ENCODE measurements around the gene ADSS1.
A peak's percentile ranks its signal among the peaks of the same experiment; 100 is the strongest.

Gene ADSS1

GRCh38 chr14:104700225-104700651, 23.8 kb upstream of the ADSS1 start:
- DNase-seq (ENCODE audit: low spot score), result no peak

- no peak for DNase-seq (ENCODE audit: low spot score)
Measured at GRCh38 chr14:104700747-104701217, 23.2 kb upstream of the ADSS1 start.

DNA sequence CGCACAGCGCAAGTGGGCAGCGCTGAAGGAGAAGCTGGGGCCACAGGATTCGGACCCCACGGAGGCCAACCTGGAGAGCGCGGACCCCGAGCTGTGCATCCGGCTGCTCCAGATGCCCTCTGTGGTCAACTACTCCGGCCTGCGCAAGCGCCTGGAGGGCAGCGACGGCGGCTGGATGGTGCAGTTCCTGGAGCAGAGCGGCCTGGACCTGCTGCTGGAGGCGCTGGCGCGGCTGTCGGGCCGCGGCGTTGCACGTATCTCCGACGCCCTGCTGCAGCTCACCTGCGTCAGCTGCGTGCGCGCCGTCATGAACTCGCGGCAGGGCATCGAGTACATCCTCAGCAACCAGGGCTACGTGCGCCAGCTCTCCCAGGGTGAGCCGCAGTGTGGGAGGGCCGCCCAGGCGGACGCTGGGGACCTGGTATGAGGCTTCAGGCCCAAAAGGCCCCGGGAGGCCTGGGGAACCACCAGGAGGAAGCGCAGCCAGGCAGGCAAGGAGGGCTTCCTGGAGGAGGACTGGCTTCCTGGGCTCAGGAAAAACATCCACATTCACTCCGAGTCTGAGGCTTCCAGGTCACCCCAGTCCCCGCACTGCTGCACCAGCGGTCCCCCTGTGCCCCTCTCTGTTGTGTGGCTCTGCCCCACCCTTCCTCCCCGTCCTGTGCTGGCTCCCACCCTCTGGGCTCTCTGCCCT, 22.5 kb upstream of the ADSS1 start:
- DNase-seq (ENCODE audit: low spot score), result no peak

GRCh38 chr14:104702106-104702505, 21.9 kb upstream of the ADSS1 start:
- no peak for DNase-seq (ENCODE audit: low spot score)

DNA sequence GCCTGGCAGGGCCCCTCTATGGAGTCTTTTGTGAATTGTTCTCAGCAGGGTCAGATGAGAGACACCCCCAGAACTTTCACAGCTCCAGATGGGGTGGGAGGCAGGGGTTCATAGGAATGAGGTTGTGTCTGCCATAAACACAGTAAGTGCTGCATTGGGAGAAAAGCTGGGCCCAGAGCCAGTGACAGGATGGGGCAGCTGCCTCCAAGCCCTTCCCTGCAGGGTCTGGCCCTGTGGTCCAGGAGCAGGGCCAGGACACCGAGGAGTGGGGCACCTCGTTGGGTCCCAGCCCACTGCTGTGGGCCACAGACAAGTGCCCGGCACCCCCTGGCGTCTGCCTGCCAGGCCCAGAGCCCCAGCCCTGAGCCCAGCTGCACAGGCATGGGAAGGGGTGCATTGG, 21.4 kb upstream of the ADSS1 start:
- no peak for DNase-seq (ENCODE audit: low spot score)

DNA sequence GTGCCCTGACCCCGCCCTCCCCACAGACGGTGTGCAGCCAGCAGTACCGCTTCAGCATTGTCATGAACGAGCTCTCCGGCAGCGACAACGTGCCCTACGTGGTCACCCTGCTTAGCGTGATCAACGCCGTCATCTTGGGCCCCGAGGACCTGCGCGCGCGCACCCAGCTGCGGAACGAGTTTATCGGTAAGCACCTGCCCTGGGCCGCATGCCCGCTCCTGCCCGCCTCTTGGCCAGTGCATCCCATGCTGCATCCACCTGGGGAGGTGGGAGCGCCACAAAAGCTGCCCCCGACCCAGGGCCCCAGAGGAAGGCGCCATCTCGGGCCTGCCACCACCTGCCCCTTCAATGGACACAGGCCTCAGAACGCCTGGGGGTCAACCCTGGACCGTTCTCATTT, 20.8 kb upstream of the ADSS1 start:
- DNase-seq (ENCODE audit: low spot score), result no peak

- DNase-seq (ENCODE audit: low spot score), result no peak
Measured at GRCh38 chr14:104704252-104704651, 19.8 kb upstream of the ADSS1 start.

DNA sequence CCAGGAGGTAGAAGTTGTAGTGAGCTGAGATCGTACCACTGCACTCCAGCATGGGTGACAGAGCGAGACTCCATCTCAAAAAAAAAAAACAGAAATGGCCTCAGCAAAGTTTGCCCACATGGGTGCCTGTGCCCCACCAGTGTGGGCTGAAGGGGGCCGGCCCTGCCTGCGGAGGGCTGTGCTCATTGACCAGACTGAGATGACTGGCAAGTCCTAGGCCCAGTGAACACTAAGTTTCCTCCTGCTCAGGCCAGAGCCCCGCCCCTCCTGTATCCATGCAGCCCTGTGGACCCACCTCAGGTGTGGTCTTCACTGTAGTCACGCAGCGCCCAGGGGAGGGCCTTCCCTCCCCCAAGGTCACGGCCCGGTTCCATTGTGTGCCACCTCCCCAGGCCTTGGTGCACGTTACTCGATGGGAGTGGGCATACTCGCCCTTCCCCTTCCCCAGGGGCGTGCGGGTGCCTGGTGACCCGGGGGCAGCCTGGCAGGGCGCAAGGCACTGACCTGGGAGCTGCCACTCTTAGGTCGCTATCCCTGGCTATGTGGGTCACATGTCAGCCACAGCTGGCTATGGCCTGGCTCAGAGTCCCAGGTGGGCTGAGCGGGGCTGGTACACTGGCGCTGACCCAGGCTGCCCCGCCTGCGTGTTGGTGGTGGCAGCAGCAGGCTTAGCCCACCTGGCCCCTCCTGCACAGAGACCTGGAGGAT, 18.5 kb upstream of the ADSS1 start:
- no peak for DNase-seq (ENCODE audit: low spot score)

DNA sequence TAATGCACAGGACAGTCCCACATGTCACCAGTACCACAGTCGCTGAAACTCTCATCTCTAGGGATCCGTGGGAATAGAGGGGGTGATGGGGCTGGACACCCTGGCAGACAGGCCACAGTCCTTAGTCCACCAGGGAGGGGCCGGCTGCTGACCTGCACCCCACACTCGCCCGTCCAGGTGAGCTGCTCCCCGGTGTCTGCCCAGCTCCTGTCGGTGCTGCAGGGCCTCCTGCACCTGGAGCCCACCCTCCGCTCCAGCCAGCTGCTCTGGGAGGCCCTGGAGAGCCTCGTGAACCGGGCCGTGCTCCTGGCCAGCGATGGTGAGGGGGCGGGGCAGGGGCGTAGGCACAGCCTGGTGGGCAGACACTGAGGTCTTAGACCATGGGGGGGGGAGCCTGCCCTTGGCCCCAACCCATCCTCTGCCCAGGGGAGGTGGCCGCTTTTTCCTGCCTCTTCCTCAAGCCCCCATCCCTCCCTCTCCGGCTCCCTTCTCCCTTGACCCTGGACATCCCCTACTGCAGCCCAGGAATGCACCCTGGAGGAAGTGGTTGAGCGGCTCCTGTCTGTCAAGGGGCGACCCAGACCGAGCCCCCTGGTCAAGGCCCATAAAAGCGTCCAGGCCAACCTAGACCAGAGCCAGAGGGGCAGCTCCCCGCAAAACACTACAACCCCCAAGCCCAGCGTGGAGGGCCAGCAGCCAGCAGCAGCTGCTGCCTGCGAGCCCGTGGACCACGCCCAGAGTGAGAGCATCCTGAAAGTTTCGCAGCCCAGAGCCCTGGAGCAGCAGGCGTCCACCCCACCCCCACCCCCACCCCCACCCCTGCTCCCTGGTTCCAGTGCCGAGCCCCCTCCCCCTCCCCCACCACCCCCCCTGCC, 17.1 kb upstream of the ADSS1 start:
- no peak for DNase-seq (ENCODE audit: low spot score)

DNA sequence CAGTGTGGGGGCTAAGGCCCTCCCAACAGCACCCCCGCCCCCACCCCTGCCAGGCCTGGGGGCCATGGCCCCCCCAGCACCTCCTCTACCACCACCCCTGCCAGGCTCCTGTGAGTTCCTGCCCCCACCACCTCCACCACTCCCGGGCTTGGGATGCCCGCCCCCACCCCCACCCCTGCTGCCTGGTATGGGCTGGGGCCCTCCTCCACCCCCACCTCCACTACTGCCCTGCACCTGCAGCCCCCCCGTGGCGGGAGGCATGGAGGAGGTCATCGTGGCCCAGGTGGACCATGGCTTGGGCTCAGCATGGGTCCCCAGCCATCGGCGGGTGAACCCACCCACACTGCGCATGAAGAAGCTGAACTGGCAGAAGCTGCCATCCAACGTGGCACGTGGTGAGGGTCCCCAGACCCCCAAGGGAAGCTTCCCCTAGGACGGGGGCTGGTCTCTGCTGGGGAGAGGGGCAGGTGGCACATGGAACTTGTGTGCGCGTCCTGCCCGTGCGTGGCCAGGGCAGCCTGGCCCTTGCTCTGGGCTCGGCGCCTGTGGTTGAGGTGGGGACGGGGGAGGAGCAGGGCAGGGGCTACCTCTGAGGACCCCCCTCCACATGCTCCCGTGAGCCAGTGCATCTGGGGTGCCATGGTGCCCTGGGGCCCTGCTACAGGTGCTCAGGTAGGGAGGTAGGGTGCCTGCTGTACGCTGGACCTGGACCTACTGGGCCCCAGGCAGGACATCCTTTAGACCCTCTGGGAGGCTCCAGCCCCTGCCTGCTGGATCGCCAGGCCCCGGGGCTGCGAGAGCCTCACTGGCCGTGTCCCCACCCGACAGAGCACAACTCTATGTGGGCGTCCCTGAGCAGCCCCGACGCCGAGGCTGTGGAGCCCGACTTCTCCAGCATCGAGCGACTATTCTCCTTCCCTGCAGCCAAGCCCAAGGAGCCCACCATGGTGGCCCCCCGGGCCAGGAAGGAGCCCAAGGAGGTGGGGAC, 16.1 kb upstream of the ADSS1 start:
- no peak for DNase-seq (ENCODE audit: low spot score)

- peak; percentile 75 for DNase-seq (ENCODE audit: low spot score)
Measured at GRCh38 chr14:104708606-104709268, 15.3 kb upstream of the ADSS1 start.

DNA sequence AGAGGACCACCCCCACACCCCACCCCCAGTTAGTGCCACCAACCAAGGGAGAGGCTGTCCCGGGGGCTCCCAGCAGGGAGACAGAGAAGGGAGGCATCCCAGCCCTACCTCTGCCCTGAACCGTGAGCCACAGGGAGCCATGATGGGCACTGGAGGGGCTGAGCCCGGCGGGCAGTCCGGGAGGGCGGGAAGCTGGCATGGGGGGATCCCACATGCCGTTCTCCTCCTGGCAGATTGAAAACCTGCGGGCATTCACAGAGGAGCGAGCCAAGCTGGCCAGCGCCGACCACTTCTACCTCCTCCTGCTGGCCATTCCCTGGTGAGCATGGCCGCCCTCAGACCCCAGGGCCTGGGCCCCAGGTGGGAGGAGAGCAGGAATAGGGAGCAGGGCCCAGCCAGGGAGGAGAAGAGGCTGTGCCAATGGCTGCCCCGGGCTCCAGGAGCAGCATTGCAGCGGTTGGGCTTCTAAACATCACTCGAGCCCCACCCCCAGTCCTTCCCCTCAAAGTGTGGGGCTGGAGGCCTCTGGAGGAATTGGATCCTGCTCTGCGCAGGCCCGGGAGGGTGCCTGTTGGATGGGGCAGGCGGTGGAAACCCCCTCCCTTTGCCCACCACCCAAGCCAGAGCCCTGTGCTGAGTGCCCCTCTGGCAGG, 14.5 kb upstream of the ADSS1 start:
- DNase-seq (ENCODE audit: low spot score), result no peak

DNA sequence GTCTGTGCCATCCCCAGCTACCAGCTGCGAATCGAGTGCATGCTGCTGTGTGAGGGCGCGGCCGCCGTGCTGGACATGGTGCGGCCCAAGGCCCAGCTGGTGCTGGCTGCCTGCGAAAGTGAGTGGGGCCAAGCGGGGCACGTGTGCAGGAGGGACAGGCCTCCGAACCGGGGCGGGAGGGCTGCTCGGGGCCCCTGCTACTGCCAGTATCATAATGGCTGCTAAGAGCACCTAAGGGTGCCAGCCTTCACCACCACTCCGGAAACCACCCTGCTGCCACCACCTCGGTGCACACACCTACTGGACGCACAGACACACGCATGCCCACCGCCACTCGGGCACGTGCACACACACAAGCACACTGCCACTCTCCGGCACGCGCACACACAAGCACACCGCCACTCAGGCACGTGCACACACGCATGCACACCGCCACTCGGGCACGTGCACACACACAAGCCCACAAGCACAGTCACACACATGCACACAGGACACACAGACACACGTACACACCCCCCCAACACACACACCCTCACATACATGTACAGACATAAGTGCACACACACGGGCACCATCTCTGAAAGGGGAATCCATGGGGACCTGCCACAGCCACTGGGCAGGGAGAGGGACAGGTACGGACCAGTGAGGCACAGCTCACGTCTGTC, 13.8 kb upstream of the ADSS1 start:
- no peak for DNase-seq (ENCODE audit: low spot score)

GRCh38 chr14:104712881-104713734, 10.9 kb upstream of the ADSS1 start:
- DNase-seq (ENCODE audit: low spot score), result no peak

GRCh38 chr14:104714066-104714465, 10.0 kb upstream of the ADSS1 start:
- no peak for DNase-seq (ENCODE audit: low spot score)

DNA sequence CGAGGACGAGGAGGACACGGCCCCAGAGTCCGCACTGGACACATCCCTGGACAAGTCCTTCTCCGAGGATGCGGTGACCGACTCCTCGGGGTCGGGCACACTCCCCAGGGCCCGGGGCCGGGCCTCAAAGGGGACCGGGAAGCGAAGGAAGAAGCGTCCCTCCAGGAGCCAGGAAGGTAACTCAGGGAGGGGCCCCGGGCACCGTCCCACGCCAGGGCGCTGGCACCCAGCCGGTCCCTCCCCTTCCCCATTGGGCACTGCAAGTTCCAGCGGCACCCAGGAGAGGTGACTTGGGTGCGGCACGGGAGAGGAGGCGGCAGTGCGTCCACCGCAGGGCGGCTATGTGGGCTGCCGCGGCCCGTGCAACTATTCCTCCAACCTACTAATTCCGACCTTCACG, 9.3 kb upstream of the ADSS1 start:
- no peak for DNase-seq (ENCODE audit: low spot score)

- DNase-seq (ENCODE audit: low spot score), result no peak
Measured at GRCh38 chr14:104715416-104715815, 8.6 kb upstream of the ADSS1 start.

DNA sequence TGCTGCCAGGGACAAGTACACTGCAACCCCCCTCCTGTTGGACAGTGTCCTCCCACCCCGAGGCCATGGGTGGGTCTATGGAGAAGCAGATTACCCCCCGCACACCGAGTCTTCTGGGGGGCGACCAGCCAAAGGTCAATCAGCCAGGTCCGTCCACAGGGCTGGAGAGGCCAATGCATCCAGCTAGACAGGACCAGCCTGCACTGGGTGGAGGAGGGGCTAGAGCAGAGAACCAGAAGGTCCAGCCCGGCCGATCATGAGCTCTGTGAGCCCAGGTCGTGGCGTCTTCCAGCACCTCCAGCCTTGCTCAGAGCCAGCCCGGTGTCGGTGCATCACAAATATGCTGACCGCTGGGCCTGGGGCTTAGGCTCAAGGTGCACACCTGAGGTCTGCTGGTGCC, 8.2 kb upstream of the ADSS1 start:
- no peak for DNase-seq (ENCODE audit: low spot score)

- DNase-seq (ENCODE audit: low spot score), result no peak
Measured at GRCh38 chr14:104717137-104717536, 6.9 kb upstream of the ADSS1 start.
